ENCODE data around the gene KBTBD2.

DNA sequence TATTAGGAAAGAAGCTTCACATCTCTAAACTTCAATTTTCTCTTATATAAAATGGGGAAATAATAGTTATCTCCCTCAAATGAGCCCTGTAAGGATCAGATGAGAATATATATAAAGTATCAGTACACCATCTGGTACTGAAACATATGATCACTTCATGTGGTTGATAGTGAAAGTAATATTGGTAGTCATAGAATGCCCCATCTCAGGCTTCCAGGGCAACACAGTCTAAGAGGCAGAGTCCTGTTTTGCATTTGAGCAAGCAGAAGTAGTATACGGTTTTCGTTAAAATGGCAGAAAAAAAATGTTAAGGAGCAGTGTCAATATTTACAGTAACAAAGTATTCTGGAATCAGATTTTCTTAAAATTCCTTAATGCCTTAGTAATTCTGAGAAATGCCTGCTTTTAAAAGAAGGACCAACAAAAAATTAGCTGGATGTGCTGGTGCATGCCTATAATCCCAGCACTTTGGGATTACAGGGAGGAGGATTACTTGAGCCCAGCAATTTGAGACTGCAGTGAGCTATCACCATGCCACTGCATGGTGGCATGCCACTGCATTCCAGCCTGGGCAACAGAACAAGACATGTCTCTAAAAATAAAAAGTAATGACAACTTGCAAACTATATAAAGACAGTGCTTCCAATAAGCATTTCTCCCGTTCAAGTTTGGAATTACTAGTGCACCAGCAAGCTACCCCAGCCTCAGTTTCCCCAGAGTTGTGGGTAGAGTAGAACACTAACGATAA lies 19.8 kb downstream of the KBTBD2 start:
- no peak for TF ChIP-seq POLR2A (IDR thresholded peaks at IDR 0.05; ENCODE audit: low read length)
- TF ChIP-seq GATA1 (IDR thresholded peaks at IDR 0.05; ENCODE audit: low read depth, low read length) = no peak

Data from erythroblast (primary cell).